ENCODE data around the gene UBE2G1. TPM values are rescaled to one million over a fixed set of nuclear protein-coding genes. Genes with fewer than 3 reads are reported as not detected.

UBE2G1 gene
- total RNA-seq, 2 experiments from 2014 or later: 58.5 to 58.8 TPM

GRCh38 chr17:4229627-4230541 lies 136.6 kb downstream of the UBE2G1 start:
- ATAC-seq (ENCODE audit: poor library complexity) (no peak), DNase-seq (no peak)
- intact Hi-C loops (cut with DNase I, micrococcal nuclease): no loop called here
- Histone ChIP-seq H3K4me1 (ENCODE audit: insufficient read depth, low read length) (peaks cover 7% of the 10 kb centered on the region), H3K27ac (ENCODE audit: low read depth in 1 of 2, low read length in 2 of 2) (no peak overlapping the region), H3K4me3 (ENCODE audit: low read length) (no peak overlapping the region), H3K9me3 (ENCODE audit: control insufficient read depth in 1 of 2, insufficient read depth in 1 of 2, low read length in 2 of 2) (no peaks in the 10 kb centered on the region), H3K27me3 (ENCODE audit: control insufficient read depth in 1 of 2, insufficient read depth in 2 of 2, low read length in 2 of 2) (no peaks in the 10 kb centered on the region), H3K36me3 (ENCODE audit: insufficient read depth, low read length) (peaks cover 47% of the 10 kb centered on the region)
- ChIA-PET CTCF (interaction anchor here (1.0 kb wide), 2 partner anchors 14 to 30 kb away, joined by 3 to 4 read pairs; no protein-coding TSS in a partner anchor), POLR2A (no interaction called here)
- Mint-ChIP-seq H3K27ac (no peak overlapping the region), H3K36me3 (ENCODE audit: low read depth) (peaks cover 53% of the 10 kb centered on the region), H3K27me3 (no peaks in the 10 kb centered on the region), H3K4me3 (no peak overlapping the region), H3K9me3 (no peaks in the 10 kb centered on the region), H3K4me1 (ENCODE audit: low read depth) (peaks cover 30% of the 10 kb centered on the region)
- TF ChIP-seq, protein P1, sequence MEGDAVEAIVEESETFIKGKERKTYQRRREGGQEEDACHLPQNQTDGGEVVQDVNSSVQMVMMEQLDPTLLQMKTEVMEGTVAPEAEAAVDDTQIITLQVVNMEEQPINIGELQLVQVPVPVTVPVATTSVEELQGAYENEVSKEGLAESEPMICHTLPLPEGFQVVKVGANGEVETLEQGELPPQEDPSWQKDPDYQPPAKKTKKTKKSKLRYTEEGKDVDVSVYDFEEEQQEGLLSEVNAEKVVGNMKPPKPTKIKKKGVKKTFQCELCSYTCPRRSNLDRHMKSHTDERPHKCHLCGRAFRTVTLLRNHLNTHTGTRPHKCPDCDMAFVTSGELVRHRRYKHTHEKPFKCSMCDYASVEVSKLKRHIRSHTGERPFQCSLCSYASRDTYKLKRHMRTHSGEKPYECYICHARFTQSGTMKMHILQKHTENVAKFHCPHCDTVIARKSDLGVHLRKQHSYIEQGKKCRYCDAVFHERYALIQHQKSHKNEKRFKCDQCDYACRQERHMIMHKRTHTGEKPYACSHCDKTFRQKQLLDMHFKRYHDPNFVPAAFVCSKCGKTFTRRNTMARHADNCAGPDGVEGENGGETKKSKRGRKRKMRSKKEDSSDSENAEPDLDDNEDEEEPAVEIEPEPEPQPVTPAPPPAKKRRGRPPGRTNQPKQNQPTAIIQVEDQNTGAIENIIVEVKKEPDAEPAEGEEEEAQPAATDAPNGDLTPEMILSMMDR (IDR thresholded peaks at IDR 0.05): no peak

DNA sequence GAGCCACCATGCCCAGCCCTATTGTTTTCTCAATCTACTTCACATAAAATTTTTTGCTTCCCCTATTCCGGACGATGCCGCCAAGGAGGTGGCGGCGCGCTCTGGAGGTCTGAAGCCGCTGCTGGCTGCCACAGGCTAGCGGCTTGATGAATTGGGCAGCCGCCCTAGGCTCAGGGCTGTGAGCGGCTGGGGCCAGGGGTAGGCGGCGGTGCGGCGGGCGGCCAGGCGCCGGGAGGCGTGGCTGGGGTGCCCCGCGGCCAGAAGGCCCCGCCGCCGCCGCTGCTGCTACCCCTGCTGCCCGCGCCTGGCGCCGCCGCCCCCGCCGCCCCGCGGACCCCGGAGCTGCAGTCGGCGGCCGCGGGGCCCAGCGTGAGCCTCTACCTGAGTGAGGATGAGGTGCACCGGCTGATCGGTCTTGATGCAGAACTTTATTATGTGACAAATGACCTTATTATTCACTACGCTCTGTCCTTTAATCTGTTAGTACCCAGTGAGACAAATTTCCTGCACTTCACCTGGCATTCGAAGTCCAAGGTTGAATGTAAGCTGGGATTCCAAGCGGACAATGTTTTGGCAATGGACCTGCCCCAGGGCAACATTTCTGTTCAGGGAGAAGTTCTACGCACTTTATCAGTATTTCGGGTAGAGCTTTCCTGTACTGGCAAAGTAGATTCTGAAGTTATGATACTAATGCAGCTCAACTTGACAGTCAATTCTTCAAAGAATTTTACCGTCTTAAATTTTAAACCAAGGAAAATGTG lies 144.4 kb downstream of the UBE2G1 start:
- ATAC-seq (ENCODE audit: poor library complexity): no peak
- Histone ChIP-seq H3K36me3 (ENCODE audit: insufficient read depth, low read length) (peaks cover 32% of the 10 kb centered on the region), H3K27ac (ENCODE audit: low read depth in 1 of 2, low read length in 2 of 2) (no peak overlapping the region), H3K27me3 (ENCODE audit: control insufficient read depth in 1 of 2, insufficient read depth in 2 of 2, low read length in 2 of 2) (no peaks in the 10 kb centered on the region), H3K9me3 (ENCODE audit: control insufficient read depth in 1 of 2, insufficient read depth in 1 of 2, low read length in 2 of 2) (no peaks in the 10 kb centered on the region), H3K4me3 (ENCODE audit: low read length) (no peak overlapping the region), H3K4me1 (ENCODE audit: insufficient read depth, low read length) (no peaks in the 10 kb centered on the region)
- H3K4me1 Mint-ChIP-seq (ENCODE audit: low read depth): no peaks in the 10 kb centered on the region
- TF ChIP-seq, protein P1 (IDR thresholded peaks at IDR 0.05): no peak
- H3K9me3 Mint-ChIP-seq: no peaks in the 10 kb centered on the region
- POLR2A ChIA-PET: no interaction called here
- H3K4me3 Mint-ChIP-seq: no peak overlapping the region
- peaks cover 39% of the 10 kb centered on the region for H3K36me3 Mint-ChIP-seq (ENCODE audit: low read depth)
- intact Hi-C loops (cut with DNase I, micrococcal nuclease): no loop called here
- DNase-seq: no peak
- H3K27me3 Mint-ChIP-seq: no peaks in the 10 kb centered on the region
- H3K27ac Mint-ChIP-seq: no peak overlapping the region
- CTCF ChIA-PET: no interaction called here

GRCh38 chr17:4221163-4221562 lies 145.3 kb downstream of the UBE2G1 start:
- no peak for ATAC-seq (ENCODE audit: poor library complexity)
- Mint-ChIP-seq H3K27ac (no peak overlapping the region), H3K4me3 (no peak overlapping the region), H3K27me3 (no peaks in the 10 kb centered on the region), H3K9me3 (no peaks in the 10 kb centered on the region), H3K4me1 (ENCODE audit: low read depth) (no peaks in the 10 kb centered on the region), H3K36me3 (ENCODE audit: low read depth) (peaks cover 48% of the 10 kb centered on the region)
- Histone ChIP-seq H3K9me3 (ENCODE audit: control insufficient read depth in 1 of 2, insufficient read depth in 1 of 2, low read length in 2 of 2) (no peaks in the 10 kb centered on the region), H3K4me3 (ENCODE audit: low read length) (no peak overlapping the region), H3K27ac (ENCODE audit: low read depth in 1 of 2, low read length in 2 of 2) (no peak overlapping the region), H3K36me3 (ENCODE audit: insufficient read depth, low read length) (peaks cover 38% of the 10 kb centered on the region), H3K4me1 (ENCODE audit: insufficient read depth, low read length) (no peaks in the 10 kb centered on the region), H3K27me3 (ENCODE audit: control insufficient read depth in 1 of 2, insufficient read depth in 2 of 2, low read length in 2 of 2) (no peaks in the 10 kb centered on the region)
- no peak for DNase-seq
- POLR2A ChIA-PET: no interaction called here
- TF ChIP-seq, protein P1 (IDR thresholded peaks at IDR 0.05): no peak
- intact Hi-C loops (cut with DNase I, micrococcal nuclease): no loop called here
- CTCF ChIA-PET: no interaction called here

Data from CD4-positive, alpha-beta T cell (primary cell).